Measurements from ENCODE around the gene CD300H.

CD300H gene

GRCh38 chr17:74514632-74515334, 52.5 kb downstream of the CD300H start:
- no peak overlapping the region for H3K4me3 ChIP-seq (ENCODE audit: low read depth, low read length)
- DNase-seq (ENCODE audit: low read depth): no peak

- H3K4me3 ChIP-seq (ENCODE audit: low read depth, low read length): no peak overlapping the region
- DNase-seq (ENCODE audit: low read depth): peak; percentile 11
These were observed 53.2 kb downstream of the CD300H start for GRCh38 chr17:74513987-74514631.

- no peak for DNase-seq (ENCODE audit: low read depth)
- no peak overlapping the region for H3K4me3 ChIP-seq (ENCODE audit: low read depth, low read length)
These were observed 54.7 kb downstream of the CD300H start for GRCh38 chr17:74512624-74513091.

GRCh38 chr17:74512036-74512435, 55.3 kb downstream of the CD300H start:
- DNase-seq (ENCODE audit: low read depth): no peak
- no peak overlapping the region for H3K4me3 ChIP-seq (ENCODE audit: low read depth, low read length)
